ENCODE results near the gene KIF26B. TPM values are rescaled to one million over a fixed set of nuclear protein-coding genes. Genes with fewer than 3 reads are reported as not detected.
"Not testable (repeated sequence)": the region's sequence is repeated elsewhere in the genome, so short reads cannot be mapped to it uniquely, and the experiment has no call there.

KIF26B gene
- total RNA-seq, 1 donor from 2014 or later = 0.32 TPM

DNA sequence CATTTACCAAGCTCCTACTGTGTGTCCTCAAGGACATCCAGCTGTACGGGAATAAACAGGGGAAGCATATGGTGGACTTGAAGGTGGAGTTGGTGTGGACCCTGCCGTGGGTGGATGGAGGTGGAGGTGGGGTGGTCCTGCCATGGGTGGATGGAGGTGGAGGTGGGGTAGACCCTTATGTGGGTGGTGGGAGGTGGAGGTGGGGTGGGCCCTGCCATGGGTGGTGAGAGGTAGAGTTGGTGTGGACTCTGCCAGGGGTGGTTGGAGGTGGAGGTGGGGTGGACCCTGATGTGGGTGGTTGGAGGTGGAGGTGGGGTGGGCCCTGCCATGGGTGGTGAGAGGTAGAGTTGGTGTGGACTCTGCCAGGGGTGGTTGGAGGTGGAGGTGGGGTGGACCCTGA, 169.0 kb downstream of the KIF26B start:
- DNase-seq (ENCODE audit: low spot score) = not testable (repeated sequence)

DNA sequence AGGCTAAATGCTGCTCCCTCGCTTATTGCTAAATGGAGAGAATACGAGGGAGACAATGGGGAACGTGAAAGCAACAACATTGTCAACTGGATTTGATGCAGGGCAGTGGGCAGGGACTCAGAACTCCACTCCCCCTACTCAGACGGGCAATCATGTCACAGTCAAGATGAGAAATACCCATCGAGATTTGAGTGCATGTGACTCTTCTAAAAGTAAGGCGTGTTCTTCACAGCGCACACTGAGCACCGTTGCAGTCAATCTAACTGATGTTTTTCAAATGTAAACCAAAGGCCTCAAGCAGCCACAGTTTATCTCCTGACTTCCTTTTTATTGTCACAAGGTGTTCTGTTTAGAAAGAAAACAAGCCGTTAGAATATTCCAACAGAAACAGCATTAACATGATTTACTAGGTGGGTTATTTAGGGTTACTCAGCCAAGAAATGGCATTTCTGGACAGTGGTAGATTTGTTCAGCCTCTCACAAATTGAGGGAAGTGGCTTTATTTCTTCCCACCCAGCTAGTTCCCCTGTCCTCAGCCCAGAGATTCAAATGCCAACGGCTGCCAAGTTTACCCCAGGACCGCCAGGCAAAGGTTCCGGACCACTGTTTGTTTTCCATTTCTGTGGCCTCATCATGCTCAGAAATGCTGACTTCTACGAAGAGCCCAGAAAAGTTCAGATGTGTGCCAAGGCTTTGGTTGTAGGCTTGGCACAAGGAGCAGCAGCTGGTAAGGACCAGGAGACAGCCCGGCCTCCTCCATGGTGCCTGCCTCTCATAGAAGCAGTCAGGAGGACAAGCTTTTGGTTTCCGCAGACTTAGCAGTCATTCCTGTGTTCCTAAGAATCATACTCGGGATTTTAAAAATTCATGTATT, 171.4 kb downstream of the KIF26B start:
- DNase-seq (ENCODE audit: low spot score) = no peak

- no peak for DNase-seq (ENCODE audit: low spot score)
Observed at GRCh38 chr1:245327360-245327759, 172.6 kb downstream of the KIF26B start.

DNA sequence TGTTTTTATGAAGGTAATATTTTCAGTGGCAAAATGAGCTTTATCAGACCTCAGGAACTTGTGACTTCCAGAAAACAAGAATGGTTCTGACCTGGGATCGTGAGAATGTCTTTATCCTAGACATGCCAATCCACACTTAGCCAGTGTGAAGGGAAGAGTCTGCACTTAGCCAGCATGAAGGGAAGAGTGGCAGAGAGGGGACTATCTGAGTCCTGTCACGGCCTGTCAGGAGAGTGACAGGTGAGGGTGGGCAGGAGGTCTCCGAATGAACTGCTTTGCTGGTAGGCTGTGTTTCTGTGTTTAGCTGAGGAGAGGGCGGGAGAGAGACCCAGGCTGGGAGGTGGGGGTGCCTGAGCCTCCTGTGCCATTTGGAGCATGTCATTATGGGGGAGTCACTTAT, 173.1 kb downstream of the KIF26B start:
- DNase-seq (ENCODE audit: low spot score) = no peak

- no peak for DNase-seq (ENCODE audit: low spot score)
Observed at GRCh38 chr1:245330951-245331350, 176.2 kb downstream of the KIF26B start.

DNA sequence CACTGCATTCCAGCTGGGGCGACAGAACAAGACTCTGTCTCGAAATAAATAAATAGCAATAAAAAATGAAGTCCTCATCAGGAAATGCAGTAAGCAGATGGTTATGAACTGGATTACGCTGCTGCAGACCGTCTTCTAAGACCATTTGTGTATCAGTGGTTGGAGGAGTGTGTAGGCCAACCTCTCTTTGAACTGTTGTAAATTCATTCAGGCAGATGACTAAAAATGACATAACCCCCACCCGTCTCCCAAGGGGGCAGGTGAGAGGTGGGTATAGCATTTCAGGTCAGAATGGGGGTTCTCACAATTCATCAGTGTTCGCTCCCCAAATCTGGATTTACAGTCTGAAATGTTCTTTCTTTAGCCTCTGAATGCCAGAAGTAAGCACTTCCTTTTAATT, 177.3 kb downstream of the KIF26B start:
- DNase-seq (ENCODE audit: low spot score) = no peak

DNA sequence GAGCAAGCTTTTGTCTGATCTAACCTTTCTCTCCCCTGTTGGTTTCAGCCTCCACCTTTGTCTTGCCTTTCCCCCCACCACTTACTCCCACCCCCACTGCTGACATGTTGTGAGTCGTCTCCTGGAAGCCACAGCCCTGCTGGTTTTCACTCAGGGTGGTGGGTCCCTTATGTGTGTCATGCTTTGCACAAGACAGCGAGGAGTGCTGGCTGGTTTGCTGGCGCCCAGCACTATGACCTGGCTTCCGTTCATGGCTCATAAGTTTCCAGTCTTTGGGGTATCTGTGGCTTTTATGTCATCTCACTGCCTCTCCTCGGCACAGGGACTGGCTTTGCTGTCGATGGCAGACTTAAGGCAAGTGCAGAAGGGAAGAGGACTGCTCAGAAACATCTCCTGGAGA, 177.7 kb downstream of the KIF26B start:
- DNase-seq (ENCODE audit: low spot score) = no peak

DNA sequence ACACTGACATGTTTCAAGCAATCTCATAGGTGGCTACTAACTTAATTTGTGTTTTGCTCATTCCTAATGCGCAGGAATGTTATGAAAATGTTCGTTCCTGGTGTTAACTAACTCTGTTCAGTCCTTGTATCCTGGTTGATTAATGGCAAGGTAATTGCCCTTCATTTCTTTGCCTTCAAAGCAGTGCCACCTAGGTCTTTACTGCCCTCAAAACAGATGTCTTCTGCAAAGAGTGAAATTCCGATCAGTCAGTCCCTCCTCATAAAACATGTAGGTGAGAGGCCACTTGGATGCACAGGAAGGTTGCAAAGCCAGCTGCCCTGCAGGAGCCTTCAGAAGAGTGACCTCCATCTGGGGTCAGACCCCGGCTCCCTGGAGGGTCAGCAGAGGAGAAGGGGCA, 179.4 kb downstream of the KIF26B start:
- DNase-seq (ENCODE audit: low spot score) = no peak

DNA sequence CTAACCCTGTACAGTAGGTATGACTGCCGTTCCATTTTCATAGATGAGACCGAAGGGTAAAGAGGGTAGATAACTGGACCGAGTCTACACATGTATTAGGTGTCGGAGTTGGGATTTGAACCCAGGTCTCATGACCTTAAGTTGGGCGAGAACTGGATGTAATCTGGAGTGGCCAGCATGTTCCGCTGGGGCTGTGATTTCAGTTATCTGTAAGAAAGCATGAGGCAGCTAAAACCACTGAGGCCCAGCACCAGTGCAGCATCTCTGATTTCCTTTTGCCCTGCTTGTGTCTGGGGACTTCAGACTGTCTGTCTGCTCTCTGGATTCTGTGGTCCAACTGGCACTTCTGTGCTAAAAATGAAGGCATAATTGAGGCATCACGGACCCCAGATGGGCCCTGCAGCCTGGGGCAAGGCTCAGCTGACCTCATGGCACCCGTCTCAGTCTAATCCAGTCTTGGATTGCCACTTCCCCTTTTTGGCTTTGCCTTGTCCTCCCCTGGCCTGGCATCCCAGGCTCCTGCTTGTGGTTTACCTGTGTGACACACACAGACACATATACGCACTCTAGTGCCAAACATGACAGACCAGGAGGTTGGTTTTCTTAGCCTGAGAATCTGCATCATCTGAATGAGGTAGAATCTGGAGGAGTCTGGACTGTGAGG, 180.2 kb downstream of the KIF26B start:
- DNase-seq (ENCODE audit: low spot score) = no peak

- DNase-seq (ENCODE audit: low spot score) = not testable (repeated sequence)
Observed at GRCh38 chr1:245335684-245336083, 180.9 kb downstream of the KIF26B start.

- DNase-seq (ENCODE audit: low spot score) = no peak
Observed at GRCh38 chr1:245336149-245336983, 181.6 kb downstream of the KIF26B start.

GRCh38 chr1:245336984-245337355, 182.2 kb downstream of the KIF26B start:
- not testable (repeated sequence) for DNase-seq (ENCODE audit: low spot score)

DNA sequence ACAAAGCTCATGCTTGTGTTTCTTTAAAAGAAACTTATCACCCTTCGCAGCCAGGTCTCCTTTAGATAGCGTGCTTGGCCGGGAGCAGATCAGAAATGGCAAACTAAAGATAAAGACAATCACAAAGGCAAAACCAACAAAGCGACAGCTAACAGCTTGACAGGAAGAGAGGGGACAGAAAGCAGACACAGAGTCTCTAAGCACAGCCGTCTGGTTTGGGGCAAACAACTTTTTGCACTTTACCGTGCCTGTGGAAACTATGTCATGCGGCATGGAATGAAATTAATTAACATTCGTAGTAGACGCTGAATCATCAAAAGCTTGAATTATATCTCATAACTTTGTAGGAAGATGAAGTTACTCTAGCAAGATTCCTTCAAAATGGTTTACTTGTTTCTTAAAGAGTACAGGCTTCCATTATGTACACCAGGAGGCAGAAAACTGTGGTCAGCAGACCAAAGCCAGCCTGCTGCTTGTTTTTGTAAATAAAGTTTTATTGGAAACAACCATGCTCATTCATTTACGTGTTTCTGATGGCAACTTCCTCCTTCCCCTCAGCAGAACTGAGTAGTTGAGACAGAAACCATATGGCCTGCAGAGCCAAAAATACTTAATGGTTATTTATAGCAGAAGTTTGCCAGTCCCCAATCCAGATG, 183.2 kb downstream of the KIF26B start:
- no peak for DNase-seq (ENCODE audit: low spot score)

- no peak for DNase-seq (ENCODE audit: low spot score)
Observed at GRCh38 chr1:245338485-245338877, 183.7 kb downstream of the KIF26B start.

- DNase-seq (ENCODE audit: low spot score) = no peak
Observed at GRCh38 chr1:245341743-245342142, 187.0 kb downstream of the KIF26B start.

- no peak for DNase-seq (ENCODE audit: low spot score)
Observed at GRCh38 chr1:245345191-245345884, 190.6 kb downstream of the KIF26B start.

- DNase-seq (ENCODE audit: low spot score) = no peak
Observed at GRCh38 chr1:245348626-245349025, 193.8 kb downstream of the KIF26B start.

DNA sequence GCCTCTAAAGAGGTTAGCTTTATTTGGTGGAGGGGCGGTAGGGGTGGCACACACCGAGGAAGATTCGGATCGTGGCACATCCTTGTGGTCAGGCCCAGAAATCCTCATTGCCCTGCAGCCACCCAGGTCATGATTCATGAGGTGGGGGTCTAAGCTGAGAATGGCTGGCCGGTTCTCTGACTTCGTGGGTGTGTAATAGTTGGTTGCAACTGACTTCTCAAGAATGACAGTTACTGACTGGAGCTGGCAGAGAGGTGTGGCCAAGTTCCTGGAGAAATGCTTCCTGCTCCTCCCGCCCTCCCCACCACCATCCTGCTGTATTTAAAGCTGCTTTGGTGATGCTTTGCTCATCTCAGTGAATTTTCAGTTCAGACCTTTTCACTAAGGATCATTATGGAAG, 198.6 kb downstream of the KIF26B start:
- DNase-seq (ENCODE audit: low spot score) = no peak

GRCh38 chr1:245353915-245354775, 199.4 kb downstream of the KIF26B start:
- no peak for DNase-seq (ENCODE audit: low spot score)

Data from mucosa of gallbladder (tissue), 1 donor.